HEK293 (cell line): ENCODE measurements around the gene HMGN5.

Experiments used
- CTCF ChIA-PET: fragments of 350-600 bp; formaldehyde crosslinking; extraction: SDS; loops from one replicate; lab custom pipeline; 2021; ENCODE audit warnings: antibody characterized with exemption; lab: Yijun Ruan, JAX
- POLR2A ChIA-PET: fragments of 300-600 bp; formaldehyde crosslinking; extraction: SDS; loops from one replicate; lab custom pipeline; 2020; ENCODE audit warnings: antibody characterized with exemption, inconsistent platforms; lab: Yijun Ruan, JAX
- H3K27ac ChIP-seq: fragments of 200-500 bp; sonication (Bioruptor generic); 2 replicates; pipeline ENCODE4 v1.5.1; 2014; ENCODE audit warnings: low read depth, low read length, control low read depth, inconsistent platforms; ENCODE audit errors: extremely low read depth
- H3K36me3 ChIP-seq, 2 experiments: fragments of 200-500 bp in 1 of 2; sonication (Bioruptor generic) in 1 of 2; 1 replicate in 1 of 2; 2 replicates in 1 of 2; pipeline ENCODE4 v1.5.1; 2014 to 2017; ENCODE audit warnings: inconsistent platforms in 2 of 2, low read length in 2 of 2; ENCODE audit not compliant: control insufficient read depth in 2 of 2, insufficient read depth in 1 of 2
- H3K4me1 ChIP-seq: fragments of 200-500 bp; sonication (Bioruptor generic); 2 replicates; pipeline ENCODE4 v1.5.1; 2014; ENCODE audit warnings: mild to moderate bottlenecking, low read length, inconsistent platforms; ENCODE audit not compliant: control insufficient read depth, insufficient read depth
- H3K4me3 ChIP-seq: 2 replicates; pipeline ENCODE4 v1.5.1; 2011; ENCODE audit warnings: low read depth, mild to moderate bottlenecking, control low read depth, low read length, moderate library complexity
- H3K9me3 ChIP-seq: fragments of 200-500 bp; sonication (Bioruptor generic); 2 replicates; pipeline ENCODE4 v1.5.1; 2014; ENCODE audit warnings: low read depth, low read length, inconsistent platforms; ENCODE audit not compliant: control insufficient read depth, insufficient read depth
- EGR2 ChIP-seq: fragments of 450-650 bp; formaldehyde crosslinking; IDR thresholded peaks from 2 replicates; pipeline ENCODE4 v1.5.1; 2016; ENCODE audit warnings: low read depth, missing biosample characterization, missing genetic modification characterization
- GLIS2 ChIP-seq: fragments of 450-650 bp; formaldehyde crosslinking; IDR thresholded peaks from 2 replicates; pipeline ENCODE4 v1.5.1; 2016; ENCODE audit warnings: missing biosample characterization, missing genetic modification characterization
- HOXD13 ChIP-seq: sonication (generic); formaldehyde crosslinking; IDR thresholded peaks from 2 replicates; pipeline ENCODE4 v1.8.0; 2022; ENCODE audit warnings: missing genetic modification reagents, borderline replicate concordance
- MEIS1 ChIP-seq: sonication (generic); formaldehyde crosslinking; IDR thresholded peaks from 2 replicates; pipeline ENCODE4 v1.8.1; 2022; ENCODE audit warnings: missing genetic modification reagents, mild to moderate bottlenecking, borderline replicate concordance
- MZF1 ChIP-seq: fragments of 450-650 bp; formaldehyde crosslinking; IDR thresholded peaks from 2 replicates; pipeline ENCODE4 v1.5.1; 2017; ENCODE audit warnings: missing biosample characterization, missing genetic modification characterization, borderline replicate concordance
- SCRT1 ChIP-seq: fragments of 450-650 bp; formaldehyde crosslinking; IDR thresholded peaks from 2 replicates; pipeline ENCODE4 v1.5.1; 2016; ENCODE audit warnings: missing biosample characterization, missing genetic modification characterization, borderline replicate concordance
- YY2 ChIP-seq: fragments of 450-650 bp; formaldehyde crosslinking; IDR thresholded peaks from 2 replicates; pipeline ENCODE4 v1.5.1; 2016; ENCODE audit warnings: missing biosample characterization, missing genetic modification characterization
- ZBTB11 ChIP-seq: fragments of 450-650 bp; formaldehyde crosslinking; conservative IDR thresholded peaks from 2 replicates; pipeline ENCODE4 v1.5.1; 2016; ENCODE audit warnings: low read depth, missing biosample characterization, missing genetic modification characterization
- ZFP41 ChIP-seq: fragments of 450-650 bp; formaldehyde crosslinking; IDR thresholded peaks from 2 replicates; pipeline ENCODE4 v1.5.1; 2016; ENCODE audit warnings: missing biosample characterization, missing genetic modification characterization, borderline replicate concordance
- ZNF138 ChIP-seq: fragments of 450-650 bp; formaldehyde crosslinking; IDR thresholded peaks from 2 replicates; pipeline ENCODE4 v1.5.1; 2016; ENCODE audit warnings: missing biosample characterization, missing genetic modification characterization, borderline replicate concordance
- ZNF140 ChIP-seq: fragments of 450-650 bp; formaldehyde crosslinking; IDR thresholded peaks from 2 replicates; pipeline ENCODE4 v1.5.1; 2016; ENCODE audit warnings: missing biosample characterization, missing genetic modification characterization
- ZNF175 ChIP-seq: fragments of 450-650 bp; formaldehyde crosslinking; IDR thresholded peaks from 2 replicates; pipeline ENCODE4 v1.5.1; 2016; ENCODE audit warnings: missing biosample characterization, missing genetic modification characterization
- ZNF311 ChIP-seq: fragments of 450-650 bp; formaldehyde crosslinking; IDR thresholded peaks from 2 replicates; pipeline ENCODE4 v1.5.1; 2017; ENCODE audit warnings: missing biosample characterization, missing genetic modification characterization, borderline replicate concordance
- ZNF341 ChIP-seq: fragments of 450-650 bp; formaldehyde crosslinking; IDR thresholded peaks from 2 replicates; pipeline ENCODE4; 2016; ENCODE audit warnings: low read depth, missing biosample characterization, missing genetic modification characterization
- ZNF350 ChIP-seq: fragments of 450-650 bp; formaldehyde crosslinking; IDR thresholded peaks from 2 replicates; pipeline ENCODE4 v1.5.0; 2017; ENCODE audit warnings: missing biosample characterization, mild to moderate bottlenecking, missing genetic modification characterization
- ZNF423 ChIP-seq: fragments of 450-650 bp; formaldehyde crosslinking; IDR thresholded peaks from 2 replicates; pipeline ENCODE4 v1.5.1; 2016; ENCODE audit warnings: missing biosample characterization, missing genetic modification characterization
- ZNF449 ChIP-seq: fragments of 450-650 bp; formaldehyde crosslinking; IDR thresholded peaks from 2 replicates; pipeline ENCODE4 v1.5.1; 2017; ENCODE audit warnings: missing biosample characterization, mild to moderate bottlenecking, missing genetic modification characterization, moderate library complexity
- ZNF514 ChIP-seq: fragments of 450-650 bp; formaldehyde crosslinking; IDR thresholded peaks from 2 replicates; pipeline ENCODE4 v1.5.1; 2016; ENCODE audit warnings: missing biosample characterization, missing genetic modification characterization
- ZNF530 ChIP-seq: fragments of 450-650 bp; formaldehyde crosslinking; IDR thresholded peaks from 2 replicates; pipeline ENCODE4 v1.5.1; 2016; ENCODE audit warnings: low read depth, missing biosample characterization, missing genetic modification characterization
- ZNF600 ChIP-seq: fragments of 450-650 bp; formaldehyde crosslinking; IDR thresholded peaks from 2 replicates; pipeline ENCODE4 v1.5.1; 2016; ENCODE audit warnings: missing biosample characterization, missing genetic modification characterization
- ZNF677 ChIP-seq: fragments of 450-650 bp; IDR thresholded peaks from 2 replicates; pipeline ENCODE4 v1.5.0; 2018; ENCODE audit warnings: missing biosample characterization, mild to moderate bottlenecking, missing genetic modification characterization, moderate library complexity
- ZNF692 ChIP-seq: fragments of 450-650 bp; formaldehyde crosslinking; IDR thresholded peaks from 2 replicates; pipeline ENCODE4 v1.5.1; 2016; ENCODE audit warnings: missing biosample characterization, missing genetic modification characterization
- ZNF76 ChIP-seq: fragments of 450-650 bp; formaldehyde crosslinking; IDR thresholded peaks from 2 replicates; pipeline ENCODE4; 2016; ENCODE audit warnings: low read depth, missing biosample characterization, missing genetic modification characterization, borderline replicate concordance
- ZNF768 ChIP-seq: fragments of 450-650 bp; formaldehyde crosslinking; IDR thresholded peaks from 2 replicates; pipeline ENCODE4 v1.5.1; 2018; ENCODE audit warnings: missing biosample characterization, mild to moderate bottlenecking, missing genetic modification characterization
- ZNF777 ChIP-seq: fragments of 450-650 bp; formaldehyde crosslinking; IDR thresholded peaks from 2 replicates; pipeline ENCODE4 v1.5.1; 2017; ENCODE audit warnings: missing biosample characterization, missing genetic modification characterization, borderline replicate concordance
- ZNF791 ChIP-seq: fragments of 450-650 bp; formaldehyde crosslinking; IDR thresholded peaks from 2 replicates; pipeline ENCODE4 v1.5.1; 2016; ENCODE audit warnings: missing biosample characterization, missing genetic modification characterization
- ZNF830 ChIP-seq: fragments of 450-650 bp; IDR thresholded peaks from 2 replicates; pipeline ENCODE4 v1.5.0; 2018; ENCODE audit warnings: missing biosample characterization, missing genetic modification characterization, low read depth, mild to moderate bottlenecking, moderate library complexity
- ZNF837 ChIP-seq: fragments of 450-650 bp; formaldehyde crosslinking; IDR thresholded peaks from 2 replicates; pipeline ENCODE4 v1.5.1; 2016; ENCODE audit warnings: missing biosample characterization, missing genetic modification characterization

HMGN5 gene

GRCh38 chrX:81229229-81229628 lies 27.5 kb upstream of the HMGN5 start:
- CTCF ChIA-PET = interaction anchor here (0.7 kb wide), 1 partner anchor 70 kb away, joined by 3 read pairs; no protein-coding TSS in a partner anchor
- POLR2A ChIA-PET = no interaction called here
- H3K4me1 ChIP-seq = no peaks in the 10 kb centered on the region
- H3K4me3 ChIP-seq = no peak overlapping the region
- no peaks in the 10 kb centered on the region for H3K36me3 ChIP-seq
- no peak for TF ChIP-seq ZNF768 (tag by site-specific recombination)
- TF ChIP-seq ZNF423 = no peak
- no peak for TF ChIP-seq YY2 (tag by site-specific recombination)
- TF ChIP-seq GLIS2 (tag by site-specific recombination) = no peak
- TF ChIP-seq ZNF837 (tag by site-specific recombination) = no peak
- TF ChIP-seq ZNF175 = no peak
- no peak for TF ChIP-seq ZNF692
- no peak for TF ChIP-seq ZNF311 (tag by site-specific recombination)
- no peak for TF ChIP-seq ZNF140
- no peak for TF ChIP-seq ZNF530 (tag by site-specific recombination)
- no peak for TF ChIP-seq EGR2
- H3K9me3 ChIP-seq = peaks cover 2% of the 10 kb centered on the region; the same call in 1 of the 2 replicates
- no peak overlapping the region for H3K27ac ChIP-seq

- POLR2A ChIA-PET = no interaction called here
- Histone ChIP-seq H3K27ac (no peak overlapping the region), H3K36me3 (no peaks in the 10 kb centered on the region; a peak in 1 of 3 replicates), H3K4me3 (no peak overlapping the region), H3K9me3 (no peaks in the 10 kb centered on the region; the same call in 1 of the 2 replicates), H3K4me1 (no peaks in the 10 kb centered on the region)
- TF ChIP-seq SCRT1 (tag by site-specific recombination) = no peak
- no peak for TF ChIP-seq ZNF777 (tag by site-specific recombination)
- no peak for TF ChIP-seq ZNF692
- TF ChIP-seq ZNF677 = no peak
- TF ChIP-seq ZNF791 (tag by site-specific recombination) = no peak
- no peak for TF ChIP-seq ZFP41
- no peak for TF ChIP-seq ZNF514 (tag by site-specific recombination)
- TF ChIP-seq ZNF350 = no peak
- TF ChIP-seq ZBTB11 (tag by site-specific recombination) = no peak
- TF ChIP-seq ZNF138 = no peak
- TF ChIP-seq ZNF830 = no peak
- TF ChIP-seq ZNF76 (tag by site-specific recombination) = no peak
- no peak for TF ChIP-seq MZF1 (tag by site-specific recombination)
- no peak for TF ChIP-seq ZNF600
- TF ChIP-seq MEIS1 = no peak
- TF ChIP-seq HOXD13 (CRISPR knock-in tag) = no peak
- no peak for TF ChIP-seq ZNF341 (tag by site-specific recombination)
- no peak for TF ChIP-seq ZNF449
- CTCF ChIA-PET = no interaction called here
Observed at GRCh38 chrX:81215685-81216084, 14.0 kb upstream of the HMGN5 start.
